Measurements from ENCODE around the gene TMCO2. TPM values are rescaled to one million over a fixed set of nuclear protein-coding genes. Genes with fewer than 3 reads are reported as not detected.

TMCO2 gene
- total RNA-seq, 1 experiment from 2014 or later: not detected

DNA sequence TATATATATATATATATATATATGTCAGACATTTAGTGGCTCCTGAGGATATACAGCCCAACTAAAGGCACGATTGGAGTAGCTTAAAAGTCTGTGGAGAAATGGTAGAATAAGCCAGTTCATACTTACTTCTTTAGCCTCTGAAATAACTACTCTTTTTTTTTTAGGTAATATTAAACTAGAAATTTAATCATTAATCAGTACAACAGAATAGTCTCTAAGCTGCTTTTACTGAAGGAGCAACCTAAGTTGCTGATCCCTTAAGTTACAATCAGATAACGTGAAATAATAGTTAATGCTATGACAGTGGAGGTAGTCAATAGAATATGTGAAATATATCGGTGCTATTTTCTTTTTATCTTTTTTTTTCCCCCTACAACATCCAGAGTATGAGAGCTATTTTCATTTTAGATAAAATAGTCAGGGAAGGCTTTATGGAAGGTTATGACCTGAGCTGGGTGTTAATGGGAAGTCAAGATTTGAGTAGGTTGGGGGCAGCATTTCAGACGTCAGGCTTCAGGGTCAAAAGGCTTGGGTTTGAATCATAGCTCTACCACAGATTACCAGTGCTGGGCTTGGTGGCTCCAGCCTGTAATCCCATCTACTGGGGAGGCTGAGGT, 25.9 kb downstream of the TMCO2 start:
- intact Hi-C loops (cut with micrococcal nuclease): no loop called here
- BruUV-seq (replicated peaks): no TSS peak
- POLR2A ChIA-PET (ENCODE audit: unreplicated experiment): no interaction called here

DNA sequence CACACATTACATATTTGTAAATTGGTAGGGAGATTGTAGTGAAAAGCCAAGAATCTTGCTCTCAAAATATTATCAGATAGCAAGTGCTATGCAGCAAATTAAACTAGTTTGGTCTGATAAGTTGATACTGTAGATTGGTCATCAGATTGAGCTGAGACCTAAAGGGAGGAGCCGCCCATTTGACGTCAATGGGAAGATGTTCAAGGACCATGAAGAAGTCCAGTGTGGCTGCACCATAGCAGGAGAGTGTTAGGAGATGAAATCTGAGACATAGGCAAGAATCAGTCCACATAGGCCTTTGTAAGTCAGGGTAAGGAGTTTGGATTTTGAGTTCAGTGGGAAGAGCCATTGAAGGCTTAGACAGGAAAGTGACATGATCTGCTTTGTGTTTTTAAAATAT, 26.6 kb downstream of the TMCO2 start:
- H3K27me3 ChIP-seq (ENCODE audit: low read length): no peaks in the 10 kb centered on the region
- no peaks in the 10 kb centered on the region for H3K9me3 ChIP-seq (ENCODE audit: low read length)
- CTCF ChIA-PET: no interaction called here
- H2AFZ ChIP-seq (ENCODE audit: low read length): no peak overlapping the region
- H3K9me2 ChIP-seq (replicated peaks; ENCODE audit: low read length): no peaks in the 10 kb centered on the region
- H3K4me3 ChIP-seq (ENCODE audit: low read length): no peak overlapping the region
- H3K27ac ChIP-seq (ENCODE audit: low read length): no peak overlapping the region
- ATAC-seq (no peak), DNase-seq (no peak)
- H4K20me1 ChIP-seq (ENCODE audit: low read length): no peaks in the 10 kb centered on the region
- peaks cover 52% of the 10 kb centered on the region for H3K36me3 ChIP-seq (ENCODE audit: low read depth, low read length)
- H3F3A ChIP-seq (ENCODE audit: low read length, unreplicated experiment): no peaks in the 10 kb centered on the region
- TF ChIP-seq EZH2phosphoT487 (IDR thresholded peaks at IDR 0.05; ENCODE audit: borderline replicate concordance, low read length): no peak
- TF ChIP-seq, protein P1, sequence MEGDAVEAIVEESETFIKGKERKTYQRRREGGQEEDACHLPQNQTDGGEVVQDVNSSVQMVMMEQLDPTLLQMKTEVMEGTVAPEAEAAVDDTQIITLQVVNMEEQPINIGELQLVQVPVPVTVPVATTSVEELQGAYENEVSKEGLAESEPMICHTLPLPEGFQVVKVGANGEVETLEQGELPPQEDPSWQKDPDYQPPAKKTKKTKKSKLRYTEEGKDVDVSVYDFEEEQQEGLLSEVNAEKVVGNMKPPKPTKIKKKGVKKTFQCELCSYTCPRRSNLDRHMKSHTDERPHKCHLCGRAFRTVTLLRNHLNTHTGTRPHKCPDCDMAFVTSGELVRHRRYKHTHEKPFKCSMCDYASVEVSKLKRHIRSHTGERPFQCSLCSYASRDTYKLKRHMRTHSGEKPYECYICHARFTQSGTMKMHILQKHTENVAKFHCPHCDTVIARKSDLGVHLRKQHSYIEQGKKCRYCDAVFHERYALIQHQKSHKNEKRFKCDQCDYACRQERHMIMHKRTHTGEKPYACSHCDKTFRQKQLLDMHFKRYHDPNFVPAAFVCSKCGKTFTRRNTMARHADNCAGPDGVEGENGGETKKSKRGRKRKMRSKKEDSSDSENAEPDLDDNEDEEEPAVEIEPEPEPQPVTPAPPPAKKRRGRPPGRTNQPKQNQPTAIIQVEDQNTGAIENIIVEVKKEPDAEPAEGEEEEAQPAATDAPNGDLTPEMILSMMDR (conservative IDR thresholded peaks at IDR 0.05; ENCODE audit: low read depth, low read length): no peak
- TF ChIP-seq EZH2 (IDR thresholded peaks at IDR 0.05; ENCODE audit: low read length, unreplicated experiment): no peak
- H3K79me2 ChIP-seq (ENCODE audit: low read length): no peaks in the 10 kb centered on the region
- BruUV-seq (replicated peaks): no TSS peak
- no peak overlapping the region for H3K9ac ChIP-seq (ENCODE audit: low read length)
- POLR2A ChIA-PET (ENCODE audit: unreplicated experiment): no interaction called here
- H3K4me1 ChIP-seq (ENCODE audit: insufficient read depth, low read length): peaks cover 5% of the 10 kb centered on the region; the same call in 1 of the 2 replicates
- no peak overlapping the region for H3K4me2 ChIP-seq (ENCODE audit: low read length)
- intact Hi-C loops (cut with micrococcal nuclease): no loop called here

More for the DNA sequence above, 25.9 kb downstream of the TMCO2 start:
- Histone ChIP-seq H3K36me3 (ENCODE audit: low read depth, low read length) (peaks cover 52% of the 10 kb centered on the region), H3K27me3 (ENCODE audit: low read length) (no peaks in the 10 kb centered on the region), H3K4me1 (ENCODE audit: insufficient read depth, low read length) (peaks cover 5% of the 10 kb centered on the region; the same call in 1 of the 2 replicates), H3K9me3 (ENCODE audit: low read length) (no peaks in the 10 kb centered on the region), H3F3A (ENCODE audit: low read length, unreplicated experiment) (no peaks in the 10 kb centered on the region), H3K27ac (ENCODE audit: low read length) (no peak overlapping the region), H3K9me2 (replicated peaks; ENCODE audit: low read length) (no peaks in the 10 kb centered on the region), H3K9ac (ENCODE audit: low read length) (no peak overlapping the region), H3K4me3 (ENCODE audit: low read length) (no peak overlapping the region), H4K20me1 (ENCODE audit: low read length) (no peaks in the 10 kb centered on the region), H2AFZ (ENCODE audit: low read length) (no peak overlapping the region), H3K79me2 (ENCODE audit: low read length) (no peaks in the 10 kb centered on the region), H3K4me2 (ENCODE audit: low read length) (no peak overlapping the region)
- no peak for DNase-seq
- no peak for ATAC-seq
- no peak for TF ChIP-seq EZH2 (IDR thresholded peaks at IDR 0.05; ENCODE audit: low read length, unreplicated experiment)
- TF ChIP-seq EZH2phosphoT487 (IDR thresholded peaks at IDR 0.05; ENCODE audit: borderline replicate concordance, low read length): no peak
- TF ChIP-seq, protein P1 (conservative IDR thresholded peaks at IDR 0.05; ENCODE audit: low read depth, low read length): no peak
- CTCF ChIA-PET: interaction anchor here (0.8 kb wide), 1 partner anchor 120 kb away, joined by 3 read pairs; no protein-coding TSS in a partner anchor

DNA sequence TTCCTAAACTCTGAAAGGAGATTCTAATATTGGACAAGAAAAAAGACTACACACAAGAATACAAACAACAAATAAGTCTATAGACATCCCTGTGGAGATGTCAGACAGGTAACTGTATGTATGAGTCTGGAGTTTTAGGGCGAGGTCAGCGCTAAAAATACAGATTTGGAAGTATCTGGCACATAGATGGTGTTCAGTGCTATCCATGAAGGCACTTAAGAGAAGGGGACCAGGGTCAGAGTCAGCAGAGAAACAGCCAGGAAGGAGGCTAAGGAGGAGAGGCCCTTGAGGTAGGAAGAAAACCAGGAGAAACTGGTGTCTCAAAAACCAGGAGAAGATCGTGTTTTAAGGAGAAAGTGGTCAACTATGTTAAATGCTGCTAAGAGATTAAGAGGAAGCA, 28.4 kb downstream of the TMCO2 start:
- intact Hi-C loops (cut with micrococcal nuclease): no loop called here
- TF ChIP-seq EZH2phosphoT487 (IDR thresholded peaks at IDR 0.05; ENCODE audit: borderline replicate concordance, low read length): no peak
- TF ChIP-seq, protein P1 (conservative IDR thresholded peaks at IDR 0.05; ENCODE audit: low read depth, low read length): no peak
- no peak for TF ChIP-seq EZH2 (IDR thresholded peaks at IDR 0.05; ENCODE audit: low read length, unreplicated experiment)
- Histone ChIP-seq H3K79me2 (ENCODE audit: low read length) (no peaks in the 10 kb centered on the region), H3K27ac (ENCODE audit: low read length) (no peak overlapping the region), H3K9me3 (ENCODE audit: low read length) (no peaks in the 10 kb centered on the region), H2AFZ (ENCODE audit: low read length) (no peak overlapping the region), H3K4me3 (ENCODE audit: low read length) (no peak overlapping the region), H3K4me2 (ENCODE audit: low read length) (no peak overlapping the region), H3K4me1 (ENCODE audit: insufficient read depth, low read length) (no peaks in the 10 kb centered on the region), H4K20me1 (ENCODE audit: low read length) (no peaks in the 10 kb centered on the region), H3K9ac (ENCODE audit: low read length) (no peak overlapping the region), H3K36me3 (ENCODE audit: low read depth, low read length) (peaks cover 39% of the 10 kb centered on the region), H3K9me2 (replicated peaks; ENCODE audit: low read length) (no peaks in the 10 kb centered on the region), H3K27me3 (ENCODE audit: low read length) (no peaks in the 10 kb centered on the region), H3F3A (ENCODE audit: low read length, unreplicated experiment) (no peaks in the 10 kb centered on the region)
- no TSS peak for BruUV-seq (replicated peaks)
- ChIA-PET POLR2A (ENCODE audit: unreplicated experiment) (no interaction called here), CTCF (no interaction called here)
- DNase-seq (no peak), ATAC-seq (no peak)

Measured in PC-3 (cell line).